Smooth muscle cell of the brain vasculature (primary cell): ENCODE results near the gene KLKB1.

Source experiments
- DNase-seq: peaks from one replicate; pipeline ENCODE4 v3.0.0-alpha.2; 2012; ENCODE audit warnings: low read depth, low spot score

The KLKB1 gene

DNA sequence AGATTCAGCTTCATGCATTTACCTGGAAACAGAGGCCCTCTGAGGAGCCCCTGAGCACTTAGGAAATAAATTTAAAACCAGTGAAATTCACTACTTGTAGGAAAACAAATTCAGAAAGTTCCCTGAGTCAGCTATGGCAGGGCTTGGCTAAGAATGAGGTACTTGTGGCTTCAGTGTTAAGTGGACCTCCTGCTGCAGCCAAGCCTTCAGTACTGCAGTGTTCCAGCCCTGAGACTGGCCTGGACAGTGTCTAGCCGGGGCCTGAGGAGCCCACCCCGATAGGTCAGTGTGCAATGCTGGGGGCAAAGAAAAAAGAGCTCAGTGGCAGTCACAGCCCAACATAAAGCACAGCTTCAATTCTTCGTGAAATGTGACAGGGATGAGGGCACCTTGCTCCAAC, 80.6 kb downstream of the KLKB1 start:
- no peak for DNase-seq
